ENCODE results near the gene SKP1. TPM values are rescaled to one million over a fixed set of nuclear protein-coding genes. Genes with fewer than 3 reads are reported as not detected.

Gene SKP1
- total and polyA plus RNA-seq, 10 of the 15 experiments (the other 5 are each of a cell fraction or from before 2014, with no cell fraction given), result 100 to 1,686 (median 519) TPM

GRCh38 chr5:134140530-134141201 is 36.1 kb downstream of the SKP1 start:
- H3K36me3 ChIP-seq (ENCODE audit: control insufficient read depth in 2 of 2, insufficient read depth in 2 of 2, low read length in 1 of 2), result peaks cover 33 to 49% of the 10 kb centered on the region in 2 experiments
- no TSS peak for BruUV-seq (replicated peaks)
- no peaks in the 10 kb centered on the region for H3K9me3 ChIP-seq (replicated peaks; ENCODE audit: control insufficient read depth, insufficient read depth, low read length)
- ChIA-PET CTCF (interaction anchor here (0.8 to 24.1 kb wide), 17 partner anchors 10 to 171 kb away, joined by 3 to 792 read pairs (median 7); partner anchors contain the start of gene TCF7), POLR2A (interaction anchor here (1.2 to 19.5 kb wide), 7 partner anchors 9 to 100 kb away, joined by 4 to 291 read pairs (median 15); partner anchors contain the start of gene TCF7), SMC1A (ENCODE audit: uncharacterized antibody, unreplicated experiment) (interaction anchor here (0.8 to 21.6 kb wide), 14 partner anchors 9 to 155 kb away, joined by 3 to 441 read pairs (median 5); no protein-coding TSS in a partner anchor), RAD21 (ENCODE audit: unreplicated experiment) (interaction anchor here (0.8 to 12.6 kb wide), 10 partner anchors 8 to 244 kb away, joined by 3 to 200 read pairs (median 12); partner anchors contain the start of gene TCF7)
- no peaks in the 10 kb centered on the region for H3K27me3 ChIP-seq (replicated peaks in 1 of 2; ENCODE audit: control insufficient read depth in 2 of 2, insufficient read depth in 2 of 2, low read length in 1 of 2)
- in situ Hi-C loops (cut with MboI) (no loop called here), intact Hi-C loops (cut with micrococcal nuclease; ENCODE audit: unreplicated experiment) (loop anchor here (1.0 kb wide), 1 partner anchor 101 kb away; no protein-coding TSS in a partner anchor)
- FAIRE-seq, result peak; percentile 94
- H3K4me3 ChIP-seq, result no peak overlapping the region
- no peak overlapping the region for H2AFZ ChIP-seq (ENCODE audit: control insufficient read depth, low read depth, low read length)
- no peak overlapping the region; the same call in 1 of the 2 replicates for H3K9ac ChIP-seq (ENCODE audit: control insufficient read depth, insufficient read depth, low read length)
- no peak overlapping the region for H3K4me2 ChIP-seq (ENCODE audit: control insufficient read depth, insufficient read depth)
- H3K4me1 ChIP-seq (ENCODE audit: control insufficient read depth, insufficient read depth, low read length), result peaks cover 50% of the 10 kb centered on the region
- peaks cover 16% of the 10 kb centered on the region for H3K79me2 ChIP-seq (ENCODE audit: control insufficient read depth, insufficient read depth, low read length)
- WGBS (ENCODE audit: insufficient coverage, insufficient replicate concordance, low lambda C conversion rate, missing lambda C conversion rate), result 13% methylated on average over 8 of the region's 8 CpGs
- peak; percentile 68 for ATAC-seq
- peak overlapping the region; percentile 90 for H3K27ac ChIP-seq (ENCODE audit: control insufficient read depth, insufficient read depth)
- DNase-seq (ENCODE audit: low read depth, low spot score), result no peak
- no peaks in the 10 kb centered on the region for H4K20me1 ChIP-seq (ENCODE audit: control insufficient read depth, insufficient read depth)
- TF ChIP-seq IKZF2 (IDR thresholded peaks at IDR 0.05) (peak; percentile 25 to 44; a peak in 2 of 4 replicates), ETV6 (conservative IDR thresholded peaks at IDR 0.05 in 1 of 2, IDR thresholded peaks at IDR 0.05 in 1 of 2; ENCODE audit: borderline replicate concordance in 1 of 2, low read depth in 1 of 2) (no peak), CBFB (IDR thresholded peaks at IDR 0.05; ENCODE audit: low read depth) (peak; percentile 78; the same call in 1 of the 2 replicates), SMARCA5 (IDR thresholded peaks at IDR 0.05) (peak; percentile 40; the same call in 1 of the 2 replicates), RAD21 (IDR thresholded peaks at IDR 0.05; ENCODE audit: insufficient read depth, low read depth, low read length) (peak; percentile 82), IKZF1 (conservative IDR thresholded peaks at IDR 0.05) (peak; percentile 57), NBN (IDR thresholded peaks at IDR 0.05) (peak; percentile 34; the same call in 1 of the 2 replicates), MEF2B (IDR thresholded peaks at IDR 0.05; ENCODE audit: partially characterized antibody, poor library complexity, severe bottlenecking) (peak; percentile 78), POLR2A (IDR thresholded peaks at IDR 0.05; ENCODE audit: low read depth, low read length) (peak; percentile 41; the same call in 1 of the 2 replicates), IRF4 (IDR thresholded peaks at IDR 0.05; ENCODE audit: low read depth, low read length) (peak; percentile 64; the same call in 1 of the 2 replicates), WRNIP1 (IDR thresholded peaks at IDR 0.05; ENCODE audit: borderline replicate concordance, low read depth, low read length) (no peak), RFX5 (IDR thresholded peaks at IDR 0.05; ENCODE audit: low read depth, low read length) (no peak), HSF1 (IDR thresholded peaks at IDR 0.05; ENCODE audit: low read depth, low read length) (no peak), ZNF687 (IDR thresholded peaks at IDR 0.05) (peak; percentile 79; the same call in 1 of the 2 replicates), HCFC1 (IDR thresholded peaks at IDR 0.05; ENCODE audit: low read length) (no peak), POLR2AphosphoS5 (IDR thresholded peaks at IDR 0.05; ENCODE audit: low read length) (peak; percentile 30; the same call in 1 of the 2 replicates), TCF12 (IDR thresholded peaks at IDR 0.05; ENCODE audit: low read depth, low read length) (peak; percentile 43; the same call in 1 of the 2 replicates)

Measured in GM12878 (cell line).